Hepatocyte (in vitro differentiated cells): Measurements from ENCODE around the gene WNT7B.

Experiments used
- EZH2 ChIP-seq: fragments of 200-600 bp; sonication (generic); IDR thresholded peaks from 2 replicates; pipeline ENCODE4 v1.6.1; 2016; ENCODE audit warnings: antibody characterized with exemption, mild to moderate bottlenecking, borderline replicate concordance
- EZH2phosphoT487 ChIP-seq: fragments of 200-600 bp; sonication (generic); IDR thresholded peaks from one replicate; pipeline ENCODE4 v1.6.1; 2018; ENCODE audit warnings: antibody characterized with exemption, mild to moderate bottlenecking, low read depth, moderate library complexity; ENCODE audit not compliant: unreplicated experiment, severe bottlenecking
- TF ChIP-seq, protein P1 (sequence below): fragments of 200-600 bp; sonication (generic); IDR thresholded peaks from 2 replicates; pipeline ENCODE4 v1.5.1; 2016; ENCODE audit warnings: antibody characterized with exemption, mild to moderate bottlenecking; ENCODE audit not compliant: poor library complexity

DNA sequence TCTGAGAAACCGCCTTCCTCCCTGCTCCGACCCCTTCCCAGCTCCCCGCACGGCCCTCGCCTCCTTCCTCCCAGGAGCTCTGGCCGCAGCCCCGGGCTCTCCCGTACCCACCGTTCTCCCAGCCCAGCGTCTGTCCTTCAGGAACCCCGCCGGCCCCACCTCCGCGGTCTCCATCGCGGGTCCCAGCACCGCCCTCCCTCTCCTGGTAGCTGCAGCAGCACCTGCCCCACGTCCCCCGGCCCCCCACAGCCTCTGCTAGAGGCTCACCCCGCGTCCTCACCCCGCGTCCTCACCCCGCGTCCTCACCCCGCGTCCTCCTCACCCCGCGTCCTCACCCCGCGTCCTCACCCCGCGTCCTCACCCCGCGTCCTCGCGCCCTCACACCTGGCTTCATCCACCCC, 85.9 kb downstream of the WNT7B start:
- TF ChIP-seq, protein P1, sequence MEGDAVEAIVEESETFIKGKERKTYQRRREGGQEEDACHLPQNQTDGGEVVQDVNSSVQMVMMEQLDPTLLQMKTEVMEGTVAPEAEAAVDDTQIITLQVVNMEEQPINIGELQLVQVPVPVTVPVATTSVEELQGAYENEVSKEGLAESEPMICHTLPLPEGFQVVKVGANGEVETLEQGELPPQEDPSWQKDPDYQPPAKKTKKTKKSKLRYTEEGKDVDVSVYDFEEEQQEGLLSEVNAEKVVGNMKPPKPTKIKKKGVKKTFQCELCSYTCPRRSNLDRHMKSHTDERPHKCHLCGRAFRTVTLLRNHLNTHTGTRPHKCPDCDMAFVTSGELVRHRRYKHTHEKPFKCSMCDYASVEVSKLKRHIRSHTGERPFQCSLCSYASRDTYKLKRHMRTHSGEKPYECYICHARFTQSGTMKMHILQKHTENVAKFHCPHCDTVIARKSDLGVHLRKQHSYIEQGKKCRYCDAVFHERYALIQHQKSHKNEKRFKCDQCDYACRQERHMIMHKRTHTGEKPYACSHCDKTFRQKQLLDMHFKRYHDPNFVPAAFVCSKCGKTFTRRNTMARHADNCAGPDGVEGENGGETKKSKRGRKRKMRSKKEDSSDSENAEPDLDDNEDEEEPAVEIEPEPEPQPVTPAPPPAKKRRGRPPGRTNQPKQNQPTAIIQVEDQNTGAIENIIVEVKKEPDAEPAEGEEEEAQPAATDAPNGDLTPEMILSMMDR = no peak
- TF ChIP-seq EZH2 (no peak), EZH2phosphoT487 (no peak)
